Measurements from ENCODE around the gene DUX4.
"Not testable (repeated sequence)": the region's sequence is repeated elsewhere in the genome, so short reads cannot be mapped to it uniquely, and the experiment has no call there.

The DUX4 gene

GRCh38 chr4:190173428-190173827 lies at the start of gene DUX4:
Gene DUX4 (plus strand): TSS chr4:190173774. CDS start chr4:190173774, 0 bp downstream.
- not testable (repeated sequence) for H3K9me3 ChIP-seq (ENCODE audit: severe bottlenecking); ATAC-seq (ENCODE audit: low read depth); DNase-seq (ENCODE audit: low spot score); H3K36me3 ChIP-seq (ENCODE audit: low read depth); H3K27me3 ChIP-seq (ENCODE audit: insufficient read depth, poor library complexity, severe bottlenecking); H3K27ac ChIP-seq (ENCODE audit: poor library complexity, severe bottlenecking); H3K4me1 ChIP-seq (ENCODE audit: insufficient read depth, poor library complexity, severe bottlenecking); H3K4me3 ChIP-seq (ENCODE audit: severe bottlenecking)

- H3K4me1 ChIP-seq (ENCODE audit: insufficient read depth, poor library complexity, severe bottlenecking); H3K36me3 ChIP-seq (ENCODE audit: low read depth): not testable (repeated sequence)
Observed at GRCh38 chr4:190175436-190175835, 1.9 kb downstream of the DUX4 start.

GRCh38 chr4:190177727-190178605 lies 4.4 kb downstream of the DUX4 start:
- not testable (repeated sequence) for H3K27me3 ChIP-seq (ENCODE audit: insufficient read depth, poor library complexity, severe bottlenecking); H3K36me3 ChIP-seq (ENCODE audit: low read depth); H3K27ac ChIP-seq (ENCODE audit: poor library complexity, severe bottlenecking); H3K4me1 ChIP-seq (ENCODE audit: insufficient read depth, poor library complexity, severe bottlenecking); H3K9me3 ChIP-seq (ENCODE audit: severe bottlenecking); H3K4me3 ChIP-seq (ENCODE audit: severe bottlenecking)
- peak; percentile 53 for ATAC-seq (ENCODE audit: low read depth)
- peak; percentile 56 for DNase-seq (ENCODE audit: low spot score)

More at GRCh38 chr4:190175436-190175835, 1.9 kb downstream of the DUX4 start:
- not testable (repeated sequence) for H3K27me3 ChIP-seq (ENCODE audit: insufficient read depth, poor library complexity, severe bottlenecking); H3K4me3 ChIP-seq (ENCODE audit: severe bottlenecking); H3K27ac ChIP-seq (ENCODE audit: poor library complexity, severe bottlenecking); DNase-seq (ENCODE audit: low spot score); H3K9me3 ChIP-seq (ENCODE audit: severe bottlenecking); ATAC-seq (ENCODE audit: low read depth)

- not testable (repeated sequence) for H3K36me3 ChIP-seq (ENCODE audit: low read depth); H3K27ac ChIP-seq (ENCODE audit: poor library complexity, severe bottlenecking); H3K9me3 ChIP-seq (ENCODE audit: severe bottlenecking); H3K4me3 ChIP-seq (ENCODE audit: severe bottlenecking); DNase-seq (ENCODE audit: low spot score); H3K27me3 ChIP-seq (ENCODE audit: insufficient read depth, poor library complexity, severe bottlenecking); H3K4me1 ChIP-seq (ENCODE audit: insufficient read depth, poor library complexity, severe bottlenecking)
- peak; percentile 24; the same call in 2 of the 3 replicates for ATAC-seq (ENCODE audit: low read depth)
Observed at GRCh38 chr4:190178606-190178990, 5.0 kb downstream of the DUX4 start.

- not testable (repeated sequence) for H3K36me3 ChIP-seq (ENCODE audit: low read depth); H3K9me3 ChIP-seq (ENCODE audit: severe bottlenecking); H3K27ac ChIP-seq (ENCODE audit: poor library complexity, severe bottlenecking); H3K27me3 ChIP-seq (ENCODE audit: insufficient read depth, poor library complexity, severe bottlenecking); H3K4me3 ChIP-seq (ENCODE audit: severe bottlenecking); DNase-seq (ENCODE audit: low spot score); H3K4me1 ChIP-seq (ENCODE audit: insufficient read depth, poor library complexity, severe bottlenecking)
- ATAC-seq (ENCODE audit: low read depth): peak; percentile 69
Observed at GRCh38 chr4:190179030-190179739, 5.6 kb downstream of the DUX4 start.

GRCh38 chr4:190179740-190180094 lies 6.1 kb downstream of the DUX4 start:
- H3K4me3 ChIP-seq (ENCODE audit: severe bottlenecking); H3K4me1 ChIP-seq (ENCODE audit: insufficient read depth, poor library complexity, severe bottlenecking); DNase-seq (ENCODE audit: low spot score); H3K27ac ChIP-seq (ENCODE audit: poor library complexity, severe bottlenecking); H3K36me3 ChIP-seq (ENCODE audit: low read depth); H3K9me3 ChIP-seq (ENCODE audit: severe bottlenecking); H3K27me3 ChIP-seq (ENCODE audit: insufficient read depth, poor library complexity, severe bottlenecking): not testable (repeated sequence)
- ATAC-seq (ENCODE audit: low read depth): peak; percentile 41; the same call in 2 of the 3 replicates

GRCh38 chr4:190180947-190181346 lies 7.4 kb downstream of the DUX4 start:
- not testable (repeated sequence) for H3K9me3 ChIP-seq (ENCODE audit: severe bottlenecking); H3K4me3 ChIP-seq (ENCODE audit: severe bottlenecking); H3K36me3 ChIP-seq (ENCODE audit: low read depth); H3K27me3 ChIP-seq (ENCODE audit: insufficient read depth, poor library complexity, severe bottlenecking); H3K27ac ChIP-seq (ENCODE audit: poor library complexity, severe bottlenecking); DNase-seq (ENCODE audit: low spot score); H3K4me1 ChIP-seq (ENCODE audit: insufficient read depth, poor library complexity, severe bottlenecking)
- ATAC-seq (ENCODE audit: low read depth): 0 out of 3 replicates have a peak, but pooled peaks have one; percentile 15

- not testable (repeated sequence) for ATAC-seq (ENCODE audit: low read depth); H3K36me3 ChIP-seq (ENCODE audit: low read depth); H3K27ac ChIP-seq (ENCODE audit: poor library complexity, severe bottlenecking); H3K4me1 ChIP-seq (ENCODE audit: insufficient read depth, poor library complexity, severe bottlenecking); H3K9me3 ChIP-seq (ENCODE audit: severe bottlenecking); H3K27me3 ChIP-seq (ENCODE audit: insufficient read depth, poor library complexity, severe bottlenecking); H3K4me3 ChIP-seq (ENCODE audit: severe bottlenecking)
- peak; percentile 58 for DNase-seq (ENCODE audit: low spot score)
Observed at GRCh38 chr4:190181481-190182100, 8.0 kb downstream of the DUX4 start.

- not testable (repeated sequence) for H3K27me3 ChIP-seq (ENCODE audit: insufficient read depth, poor library complexity, severe bottlenecking); ATAC-seq (ENCODE audit: low read depth); DNase-seq (ENCODE audit: low spot score)
Observed at GRCh38 chr4:190203510-190203909, 29.9 kb downstream of the DUX4 start.

More at GRCh38 chr4:190203510-190203909, 29.9 kb downstream of the DUX4 start:
- not testable (repeated sequence) for H3K36me3 ChIP-seq (ENCODE audit: low read depth); H3K4me1 ChIP-seq (ENCODE audit: insufficient read depth, poor library complexity, severe bottlenecking); H3K9me3 ChIP-seq (ENCODE audit: severe bottlenecking); H3K4me3 ChIP-seq (ENCODE audit: severe bottlenecking); H3K27ac ChIP-seq (ENCODE audit: poor library complexity, severe bottlenecking)

All from RWPE2 (cell line).